ENCODE data around the gene SSR1.

SSR1 gene

GRCh38 chr6:7255918-7256317 lies 57.1 kb downstream of the SSR1 start:
- DNase-seq, result no peak

DNA sequence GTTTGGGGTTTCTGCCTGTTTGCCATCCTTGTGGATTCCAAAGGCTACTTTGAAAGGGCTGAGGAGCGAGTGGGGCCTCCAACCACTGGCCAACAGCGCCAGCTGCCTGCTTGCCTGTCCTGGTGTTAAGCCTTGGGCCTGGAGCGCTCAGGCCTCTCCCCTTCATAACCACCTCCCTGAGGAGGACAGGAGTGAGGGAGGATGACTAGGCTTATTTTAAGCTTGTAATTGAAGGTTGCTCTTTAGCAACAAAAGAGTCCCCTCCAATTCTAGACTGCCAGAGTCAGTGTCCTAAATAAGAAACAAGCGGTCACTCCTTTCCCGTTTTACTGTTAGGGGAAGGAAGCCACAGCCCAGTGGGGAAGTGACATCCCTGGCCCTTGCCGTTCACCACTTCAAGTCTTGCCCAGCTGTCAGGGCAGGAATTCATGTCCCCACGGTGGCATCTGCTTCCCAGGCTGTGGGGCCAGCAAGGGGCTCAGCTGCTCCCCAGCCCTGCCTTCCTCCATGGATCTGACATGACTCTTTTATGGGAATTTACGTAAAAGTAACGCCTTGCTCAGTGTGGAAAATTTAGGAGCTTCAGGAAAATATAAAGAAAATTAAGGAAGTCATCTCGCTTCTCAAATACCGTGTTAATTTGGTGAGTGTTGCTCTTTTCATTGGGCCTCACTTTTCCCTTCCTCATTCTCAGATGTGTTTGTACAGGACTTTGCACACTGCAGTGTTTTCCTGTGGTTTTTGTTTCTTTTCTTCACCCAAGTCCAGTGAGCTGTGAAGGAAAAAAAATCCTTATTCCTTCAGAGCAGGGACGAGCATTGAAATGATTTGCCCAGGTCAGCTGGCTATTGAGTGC lies 57.8 kb downstream of the SSR1 start:
- no peak for DNase-seq

GRCh38 chr6:7252390-7252789 lies 60.6 kb downstream of the SSR1 start:
- DNase-seq, result no peak

DNA sequence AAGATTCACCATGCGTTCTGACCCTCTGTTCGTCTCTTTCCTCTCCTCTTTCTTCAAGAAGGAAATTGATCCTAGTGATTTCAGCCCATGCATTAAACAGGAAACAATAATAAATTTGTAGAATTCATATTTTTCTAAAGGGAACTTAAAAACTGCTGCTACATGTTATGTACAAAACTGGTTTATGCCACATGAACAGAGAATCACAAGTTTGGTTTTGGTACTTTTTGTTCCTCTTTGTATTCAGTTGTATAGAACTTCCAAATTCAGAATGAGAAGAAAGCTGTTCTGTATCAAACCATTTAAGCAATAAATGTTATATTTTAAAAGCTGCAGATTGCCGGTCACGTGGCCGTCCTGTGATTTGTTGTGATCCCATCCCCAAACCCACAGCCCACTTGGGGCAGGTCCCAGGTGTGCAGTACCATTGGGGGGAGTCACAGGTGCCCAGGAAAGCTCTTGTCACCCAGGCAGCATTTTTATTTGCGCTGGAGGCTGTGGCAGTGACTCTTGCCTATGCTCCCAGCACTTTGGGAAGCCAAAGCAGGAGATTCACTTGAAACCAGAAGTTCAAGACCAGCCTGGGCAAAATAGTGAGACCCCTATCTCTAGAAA lies 61.2 kb downstream of the SSR1 start:
- DNase-seq, result no peak

DNA sequence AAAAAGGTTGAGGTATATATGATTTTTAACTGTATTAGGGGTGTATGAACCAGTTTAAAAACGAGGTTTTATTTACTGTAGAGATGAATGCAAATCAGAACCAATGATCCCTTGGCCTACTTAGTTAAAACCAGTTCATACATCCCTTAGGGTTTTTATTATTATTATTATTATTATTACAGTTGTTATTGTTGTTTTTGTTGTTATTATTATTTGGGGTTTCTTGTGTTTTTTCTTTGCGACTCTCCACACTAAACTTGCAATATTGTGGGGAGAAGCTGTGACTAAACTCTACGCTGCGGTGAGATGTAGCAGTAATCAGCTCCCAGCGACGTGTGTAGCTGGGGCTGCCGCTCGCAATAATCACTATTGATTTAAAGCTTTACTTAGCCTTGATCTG lies 62.2 kb downstream of the SSR1 start:
- no peak for DNase-seq

DNA sequence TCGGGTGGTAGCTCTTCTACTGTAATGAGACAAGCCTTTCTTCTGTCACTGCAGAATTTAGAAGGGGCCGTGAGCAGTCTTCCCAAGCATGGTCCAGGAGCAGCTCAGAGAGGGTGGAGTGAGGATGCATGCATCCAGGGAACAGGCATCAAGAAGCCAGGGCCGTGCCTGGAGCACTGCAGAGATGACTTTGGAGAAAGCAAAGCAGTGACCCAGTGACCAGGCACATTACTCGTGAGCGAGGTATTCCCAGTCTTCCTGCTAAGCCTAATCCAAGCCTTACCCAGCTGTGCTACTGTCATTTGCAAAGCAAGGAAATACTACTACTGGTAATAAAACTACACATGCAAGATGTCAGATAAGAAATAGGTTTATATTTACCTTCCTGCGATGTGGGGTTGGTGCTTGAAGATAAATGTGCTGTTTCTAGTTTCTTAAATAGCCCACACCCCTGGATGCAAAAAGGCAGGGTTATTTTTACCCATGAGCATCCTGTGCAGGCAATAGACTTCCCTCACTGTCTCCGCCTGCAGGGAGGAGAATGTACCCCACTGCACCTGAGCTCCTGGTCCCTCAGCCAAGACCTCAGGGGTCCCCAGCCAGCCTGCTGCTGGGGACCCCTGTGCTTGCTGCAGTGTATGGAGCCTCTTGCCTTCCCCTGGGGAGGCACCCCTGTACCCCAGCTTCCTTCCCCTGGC lies 62.9 kb downstream of the SSR1 start:
- DNase-seq, result no peak

GRCh38 chr6:7249391-7249790 lies 63.6 kb downstream of the SSR1 start:
- DNase-seq, result no peak

DNA sequence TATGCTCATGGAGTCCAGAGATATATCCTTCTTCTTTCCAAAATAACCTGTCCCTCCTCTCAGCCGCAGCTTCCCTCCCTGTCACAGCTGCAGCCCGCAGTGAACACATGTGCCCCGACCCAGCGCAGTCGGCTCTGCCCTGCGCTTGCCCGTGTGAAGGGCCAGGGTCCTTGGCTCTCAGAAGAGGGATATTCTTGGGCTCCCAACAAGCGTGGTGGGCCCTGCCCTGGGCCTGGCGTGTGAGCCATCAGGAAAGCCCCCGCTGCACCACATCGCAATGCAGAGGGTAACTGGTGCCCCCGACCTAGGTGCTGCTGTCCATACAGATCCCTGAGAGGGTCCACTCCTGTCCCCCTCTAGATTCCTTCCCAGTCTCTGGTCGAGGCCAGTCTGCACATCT lies 65.2 kb downstream of the SSR1 start:
- no peak for DNase-seq

- no peak for DNase-seq
Observed at GRCh38 chr6:7247179-7247456, 65.9 kb downstream of the SSR1 start.

- no peak for DNase-seq
Observed at GRCh38 chr6:7246401-7247178, 66.4 kb downstream of the SSR1 start.

DNA sequence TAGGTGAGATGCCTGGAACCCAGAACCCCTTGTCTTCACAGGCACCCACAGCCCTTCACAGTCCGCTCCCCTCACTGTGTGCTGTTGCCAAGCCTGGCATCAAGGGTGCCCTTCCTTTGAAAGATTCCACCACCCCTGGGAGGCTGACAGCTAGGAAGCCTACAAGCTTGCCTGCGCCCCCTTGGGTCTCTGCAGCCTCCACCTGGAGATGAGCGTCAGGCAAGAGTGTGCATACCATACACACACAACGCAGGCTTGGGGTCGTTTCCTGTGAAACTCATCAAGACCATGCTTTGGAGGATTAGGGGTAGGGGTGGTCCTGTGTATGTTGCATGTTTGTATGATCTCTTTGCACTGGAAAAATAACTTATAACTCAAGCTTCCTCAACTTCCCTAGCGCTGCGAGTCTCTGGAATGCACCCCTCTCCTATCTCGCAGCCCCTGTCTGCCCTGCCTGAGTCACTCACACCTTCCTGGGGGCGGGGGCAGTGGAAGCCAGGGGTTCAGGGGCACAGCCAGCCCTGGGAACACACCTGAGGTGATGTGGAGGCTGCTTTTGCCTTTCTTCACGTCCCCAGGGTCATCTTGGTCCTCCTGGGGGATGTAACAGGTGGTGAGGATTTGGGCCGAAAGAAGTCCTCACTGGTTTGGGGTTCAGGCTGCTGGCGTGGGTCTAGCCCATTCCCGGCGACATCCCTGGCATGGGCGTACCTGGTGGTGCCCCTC lies 67.2 kb downstream of the SSR1 start:
- DNase-seq, result no peak

- DNase-seq, result no peak
Observed at GRCh38 chr6:7243179-7243981, 69.6 kb downstream of the SSR1 start.

DNA sequence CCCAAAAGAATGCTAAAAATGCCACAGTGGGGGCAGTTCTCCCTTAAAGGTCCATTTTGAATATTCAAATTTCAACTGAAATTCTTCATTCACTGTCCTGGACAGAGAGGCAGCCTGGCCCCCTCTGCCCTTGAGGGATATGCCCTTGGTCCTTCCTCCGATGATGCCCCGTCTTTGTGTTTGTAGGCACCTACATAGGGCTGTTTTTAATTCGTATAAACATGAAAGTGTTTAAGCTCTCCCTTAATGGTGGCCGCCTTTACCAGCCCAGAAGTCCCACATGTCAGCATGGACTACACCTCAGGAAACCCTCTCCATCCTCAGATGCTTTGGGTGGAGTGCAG lies 70.2 kb downstream of the SSR1 start:
- no peak for DNase-seq

- no peak for DNase-seq
Observed at GRCh38 chr6:7241709-7242645, 71.0 kb downstream of the SSR1 start.

DNA sequence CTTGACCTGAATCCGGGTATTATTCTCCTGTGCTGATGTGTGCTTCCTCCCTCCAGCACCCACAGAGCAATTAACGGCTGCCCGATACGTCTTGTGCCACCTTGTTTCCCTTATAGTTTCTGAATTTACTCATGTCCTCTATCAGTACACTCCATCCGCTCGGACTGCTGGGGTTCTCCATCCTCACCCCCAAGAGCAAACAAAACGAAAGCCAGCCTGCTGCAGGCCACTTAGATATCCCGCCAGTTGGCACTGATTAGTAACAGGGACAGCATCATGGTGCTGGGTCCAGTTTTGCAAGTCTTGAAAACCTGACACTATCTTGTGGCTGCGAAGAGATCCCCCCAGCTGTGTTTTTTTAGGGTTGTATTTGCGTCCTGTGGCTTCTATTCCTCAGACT lies 71.8 kb downstream of the SSR1 start:
- no peak for DNase-seq

DNA sequence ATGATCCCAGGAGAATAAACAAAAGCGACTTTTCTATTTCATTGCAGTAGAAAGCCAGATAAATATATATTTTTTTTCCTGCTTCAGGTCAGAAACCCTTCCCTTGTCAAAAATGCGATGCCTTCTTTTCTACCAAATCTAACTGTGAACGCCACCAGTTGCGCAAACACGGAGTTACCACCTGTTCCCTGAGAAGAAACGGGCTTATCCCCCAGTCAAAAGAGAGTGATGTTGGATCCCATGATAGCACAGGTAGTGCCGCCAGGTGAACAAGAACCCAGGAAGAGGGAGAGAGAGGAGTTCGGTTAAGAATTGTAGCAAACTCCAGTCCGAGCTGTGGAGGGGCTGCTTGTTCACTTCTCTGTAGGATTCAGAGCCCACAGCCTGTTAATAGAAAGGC lies 72.6 kb downstream of the SSR1 start:
- DNase-seq, result no peak

DNA sequence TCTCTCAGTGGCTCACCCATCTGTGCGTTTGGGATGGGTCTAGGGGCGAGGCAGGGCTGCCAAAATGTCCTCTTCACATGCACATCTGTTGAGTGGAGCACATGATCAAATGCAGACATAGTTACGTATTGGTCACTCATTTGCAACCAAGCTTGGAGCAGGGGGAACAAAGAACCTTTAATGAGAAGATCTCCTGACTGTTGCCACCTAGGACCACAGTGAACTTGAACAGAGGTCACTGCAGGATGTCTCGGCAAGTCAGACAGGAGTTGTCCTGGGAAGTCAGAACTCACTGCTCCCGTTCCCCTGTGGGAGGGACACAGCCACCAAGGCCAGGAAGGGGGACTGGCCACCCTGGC lies 73.4 kb downstream of the SSR1 start:
- DNase-seq, result no peak

DNA sequence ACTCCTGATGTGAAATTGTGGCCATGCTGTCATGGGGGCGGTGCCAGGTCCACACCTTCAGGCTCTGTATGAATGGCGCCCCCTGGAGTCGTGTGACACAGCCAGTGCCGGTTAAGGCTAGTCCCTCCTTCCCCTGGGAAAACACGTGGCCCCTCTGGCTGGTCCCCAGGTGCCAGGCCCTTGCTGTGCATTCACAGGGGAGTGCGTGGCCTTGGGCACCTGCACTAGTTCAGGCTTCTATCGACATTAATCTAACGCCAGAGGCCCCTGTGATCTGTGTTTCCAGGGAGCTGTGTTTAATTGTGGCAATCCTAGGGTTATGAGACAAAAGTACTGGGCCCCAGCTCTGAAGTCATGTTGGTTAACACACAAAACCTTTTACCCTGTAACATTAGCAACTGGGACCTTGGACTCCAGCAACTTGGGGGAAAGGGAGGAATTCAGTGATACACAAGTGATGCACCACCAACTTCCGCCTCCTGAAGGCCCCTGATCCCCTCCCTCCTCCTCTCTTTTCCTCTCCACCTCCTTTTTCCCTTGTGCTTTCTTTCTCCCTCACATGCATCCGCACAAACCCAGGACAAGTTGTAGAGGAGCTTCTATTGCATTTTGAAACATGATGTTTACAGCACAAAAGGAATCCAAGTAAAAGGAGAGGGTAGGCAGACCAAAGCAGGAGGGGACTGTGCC lies 74.0 kb downstream of the SSR1 start:
- peak; percentile 77 for DNase-seq

DNA sequence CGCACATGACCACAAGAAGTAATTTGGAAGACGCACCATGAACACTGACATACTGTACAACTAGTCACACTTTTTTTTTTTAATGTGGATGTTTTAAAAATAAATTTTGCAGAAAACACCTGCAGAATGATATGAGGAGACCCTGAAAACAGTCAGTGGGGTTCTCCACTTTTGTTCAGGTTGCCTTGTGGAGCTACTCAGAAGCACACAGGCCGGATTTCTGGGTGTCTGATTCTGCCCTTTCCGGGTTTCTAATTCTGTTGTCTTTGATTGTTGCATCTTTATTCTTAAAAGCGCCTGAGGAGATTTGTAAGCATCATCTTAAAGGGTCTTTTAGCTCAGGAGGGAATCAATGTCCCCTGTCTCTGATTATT lies 74.5 kb downstream of the SSR1 start:
- no peak for DNase-seq

DNA sequence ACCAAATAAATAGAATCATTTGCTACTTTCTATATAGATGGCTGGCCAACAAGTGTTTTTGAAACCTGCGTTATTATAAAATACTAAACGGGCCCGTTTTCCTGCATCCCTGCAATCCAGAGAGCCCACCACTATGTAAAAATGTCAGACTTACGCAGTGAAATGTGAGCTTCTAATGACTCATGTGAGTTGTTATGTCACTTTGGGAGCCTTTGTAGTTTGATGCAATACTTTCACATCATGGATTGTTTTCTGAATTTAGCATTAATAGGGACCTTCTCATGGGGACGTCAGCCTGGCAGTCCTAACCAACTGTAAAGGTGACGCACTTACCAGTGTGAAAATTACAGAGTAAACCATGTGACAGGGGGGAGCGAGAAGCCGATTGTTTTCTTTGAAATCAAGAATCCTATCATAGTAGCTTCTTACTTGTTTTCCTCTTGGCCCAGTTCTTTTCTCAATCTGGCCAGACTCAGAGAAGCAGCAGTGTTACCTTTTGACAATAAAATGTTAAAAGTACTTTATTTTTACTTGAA lies 75.3 kb downstream of the SSR1 start:
- no peak for DNase-seq
